ENCODE results near the gene MCIDAS. TPM values are rescaled to one million over a fixed set of nuclear protein-coding genes. Genes with fewer than 3 reads are reported as not detected.

Gene MCIDAS
- total RNA-seq, 2 experiments from 2014 or later: 0.21 TPM; not detected in 1

- no peaks in the 10 kb centered on the region for H4K20me1 ChIP-seq (ENCODE audit: insufficient read depth, low read length)
- no peaks in the 10 kb centered on the region for H3K9me3 ChIP-seq (ENCODE audit: low read length)
- no peaks in the 10 kb centered on the region for H3K36me3 ChIP-seq (ENCODE audit: insufficient read depth, low read length)
- no peak overlapping the region for H3K4me2 ChIP-seq (ENCODE audit: low read length)
- intact Hi-C loops (cut with micrococcal nuclease; ENCODE audit: unreplicated experiment): no loop called here
- H3K9me2 ChIP-seq (ENCODE audit: insufficient read depth, low read length): no peaks in the 10 kb centered on the region
- H3K4me3 ChIP-seq (ENCODE audit: low read depth, low read length, poor library complexity, severe bottlenecking): no peak overlapping the region
- no TSS peak for BruUV-seq (replicated peaks)
- no peak for DNase-seq (ENCODE audit: low spot score)
- H3K27ac ChIP-seq (ENCODE audit: low read depth, low read length, poor library complexity, severe bottlenecking): no peak overlapping the region
- H3K79me2 ChIP-seq (ENCODE audit: insufficient read depth, low read depth, low read length): no peaks in the 10 kb centered on the region
- CTCF ChIA-PET (ENCODE audit: unreplicated experiment): no interaction called here
- peaks cover 11% of the 10 kb centered on the region for H3K4me1 ChIP-seq (ENCODE audit: insufficient read depth, low read length, poor library complexity, severe bottlenecking)
- no peak overlapping the region for H2AFZ ChIP-seq (ENCODE audit: low read length)
- POLR2A ChIA-PET: no interaction called here
- no peak for TF ChIP-seq EZH2phosphoT487 (IDR thresholded peaks at IDR 0.05; ENCODE audit: borderline replicate concordance, low read depth, low read length)
- TF ChIP-seq, protein P1, sequence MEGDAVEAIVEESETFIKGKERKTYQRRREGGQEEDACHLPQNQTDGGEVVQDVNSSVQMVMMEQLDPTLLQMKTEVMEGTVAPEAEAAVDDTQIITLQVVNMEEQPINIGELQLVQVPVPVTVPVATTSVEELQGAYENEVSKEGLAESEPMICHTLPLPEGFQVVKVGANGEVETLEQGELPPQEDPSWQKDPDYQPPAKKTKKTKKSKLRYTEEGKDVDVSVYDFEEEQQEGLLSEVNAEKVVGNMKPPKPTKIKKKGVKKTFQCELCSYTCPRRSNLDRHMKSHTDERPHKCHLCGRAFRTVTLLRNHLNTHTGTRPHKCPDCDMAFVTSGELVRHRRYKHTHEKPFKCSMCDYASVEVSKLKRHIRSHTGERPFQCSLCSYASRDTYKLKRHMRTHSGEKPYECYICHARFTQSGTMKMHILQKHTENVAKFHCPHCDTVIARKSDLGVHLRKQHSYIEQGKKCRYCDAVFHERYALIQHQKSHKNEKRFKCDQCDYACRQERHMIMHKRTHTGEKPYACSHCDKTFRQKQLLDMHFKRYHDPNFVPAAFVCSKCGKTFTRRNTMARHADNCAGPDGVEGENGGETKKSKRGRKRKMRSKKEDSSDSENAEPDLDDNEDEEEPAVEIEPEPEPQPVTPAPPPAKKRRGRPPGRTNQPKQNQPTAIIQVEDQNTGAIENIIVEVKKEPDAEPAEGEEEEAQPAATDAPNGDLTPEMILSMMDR (conservative IDR thresholded peaks at IDR 0.05; ENCODE audit: low read length): no peak
These were observed 4.8 kb downstream of the MCIDAS start for GRCh38 chr5:55222092-55222984.

DNA sequence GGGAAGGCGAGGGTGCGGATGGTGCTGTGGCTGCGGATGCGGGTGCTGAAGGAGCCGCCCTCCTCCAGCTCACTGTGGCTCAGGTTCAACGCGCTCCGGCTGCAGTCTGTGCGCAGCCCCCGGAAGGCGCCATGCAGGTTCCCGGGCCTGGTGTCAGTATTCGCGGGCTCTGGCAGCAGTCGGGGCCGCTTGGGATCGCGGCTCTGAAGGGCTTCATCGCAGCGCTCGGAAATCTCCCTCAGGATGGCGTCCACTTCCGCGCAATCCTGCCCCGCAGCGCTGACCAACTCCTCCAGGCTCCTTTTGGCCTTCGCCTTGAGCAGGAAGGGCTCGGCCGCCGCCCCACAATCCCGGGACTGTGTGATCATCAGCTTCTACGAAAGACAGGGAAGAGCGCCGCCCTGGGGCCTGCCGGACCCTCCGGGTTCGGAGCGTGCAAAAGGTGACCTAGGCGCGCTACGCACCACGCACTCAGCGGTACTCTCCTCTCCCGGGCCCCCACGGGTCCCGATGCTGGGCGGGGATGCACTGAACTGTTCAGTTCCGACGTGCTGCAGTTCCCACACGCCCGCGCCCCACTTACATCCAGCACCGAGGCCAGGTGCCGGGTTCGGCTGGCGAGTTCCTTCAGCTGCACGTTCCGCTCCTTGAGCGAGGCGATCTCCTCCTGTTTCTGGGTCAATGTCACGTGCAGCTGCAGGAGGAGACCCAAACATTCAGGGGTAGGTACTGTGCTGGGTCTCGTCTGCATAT is 6.5 kb downstream of the MCIDAS start:
- intact Hi-C loops (cut with micrococcal nuclease; ENCODE audit: unreplicated experiment): no loop called here
- H3K27ac ChIP-seq (ENCODE audit: low read depth, low read length, poor library complexity, severe bottlenecking): no peak overlapping the region
- H4K20me1 ChIP-seq (ENCODE audit: insufficient read depth, low read length): no peaks in the 10 kb centered on the region
- CTCF ChIA-PET (ENCODE audit: unreplicated experiment): no interaction called here
- POLR2A ChIA-PET: no interaction called here
- no peaks in the 10 kb centered on the region for H3K9me3 ChIP-seq (ENCODE audit: low read length)
- H3K36me3 ChIP-seq (ENCODE audit: insufficient read depth, low read length): no peaks in the 10 kb centered on the region
- H3K9me2 ChIP-seq (ENCODE audit: insufficient read depth, low read length): no peaks in the 10 kb centered on the region
- BruUV-seq (replicated peaks): no TSS peak
- no peak overlapping the region for H3K4me3 ChIP-seq (ENCODE audit: low read depth, low read length, poor library complexity, severe bottlenecking)
- H2AFZ ChIP-seq (ENCODE audit: low read length): no peak overlapping the region
- no peak for TF ChIP-seq EZH2phosphoT487 (IDR thresholded peaks at IDR 0.05; ENCODE audit: borderline replicate concordance, low read depth, low read length)
- TF ChIP-seq, protein P1 (conservative IDR thresholded peaks at IDR 0.05; ENCODE audit: low read length): no peak
- no peaks in the 10 kb centered on the region for H3K79me2 ChIP-seq (ENCODE audit: insufficient read depth, low read depth, low read length)
- H3K4me1 ChIP-seq (ENCODE audit: insufficient read depth, low read length, poor library complexity, severe bottlenecking): no peaks in the 10 kb centered on the region
- DNase-seq (ENCODE audit: low spot score): no peak
- H3K4me2 ChIP-seq (ENCODE audit: low read length): no peak overlapping the region

Data from OCI-LY7 (cell line).